Measurements from ENCODE around the gene DIAPH3.

DNA sequence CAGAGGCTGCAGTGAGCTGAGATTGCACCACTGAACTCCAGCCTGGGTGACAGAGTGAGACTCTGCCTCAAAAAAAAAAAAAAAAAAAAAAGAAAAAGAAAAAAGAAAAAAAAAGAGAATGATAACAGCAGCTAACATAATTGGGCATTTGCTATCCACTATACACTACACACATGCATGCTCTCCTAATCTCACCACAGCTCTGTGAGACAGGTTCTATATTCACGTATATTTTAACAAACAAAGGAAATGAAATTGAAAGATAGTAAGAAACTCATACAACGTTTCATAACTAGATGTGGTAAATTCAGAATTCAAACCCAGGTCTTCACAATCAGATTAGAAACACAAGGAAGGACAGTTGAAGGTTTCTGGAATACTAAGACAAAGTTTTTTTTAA, 265.7 kb downstream of the DIAPH3 start:
- no peak for TF ChIP-seq EZH2phosphoT487 (IDR thresholded peaks at IDR 0.05; ENCODE audit: low read depth)
- TF ChIP-seq, protein P1, sequence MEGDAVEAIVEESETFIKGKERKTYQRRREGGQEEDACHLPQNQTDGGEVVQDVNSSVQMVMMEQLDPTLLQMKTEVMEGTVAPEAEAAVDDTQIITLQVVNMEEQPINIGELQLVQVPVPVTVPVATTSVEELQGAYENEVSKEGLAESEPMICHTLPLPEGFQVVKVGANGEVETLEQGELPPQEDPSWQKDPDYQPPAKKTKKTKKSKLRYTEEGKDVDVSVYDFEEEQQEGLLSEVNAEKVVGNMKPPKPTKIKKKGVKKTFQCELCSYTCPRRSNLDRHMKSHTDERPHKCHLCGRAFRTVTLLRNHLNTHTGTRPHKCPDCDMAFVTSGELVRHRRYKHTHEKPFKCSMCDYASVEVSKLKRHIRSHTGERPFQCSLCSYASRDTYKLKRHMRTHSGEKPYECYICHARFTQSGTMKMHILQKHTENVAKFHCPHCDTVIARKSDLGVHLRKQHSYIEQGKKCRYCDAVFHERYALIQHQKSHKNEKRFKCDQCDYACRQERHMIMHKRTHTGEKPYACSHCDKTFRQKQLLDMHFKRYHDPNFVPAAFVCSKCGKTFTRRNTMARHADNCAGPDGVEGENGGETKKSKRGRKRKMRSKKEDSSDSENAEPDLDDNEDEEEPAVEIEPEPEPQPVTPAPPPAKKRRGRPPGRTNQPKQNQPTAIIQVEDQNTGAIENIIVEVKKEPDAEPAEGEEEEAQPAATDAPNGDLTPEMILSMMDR (IDR thresholded peaks at IDR 0.05; ENCODE audit: low read depth, low read length): no peak

Data from OCI-LY3 (cell line).